ENCODE measurements around the gene CORO6. TPM values are rescaled to one million over a fixed set of nuclear protein-coding genes. Genes with fewer than 3 reads are reported as not detected.

CORO6 gene
- polyA plus RNA-seq, 2 of the 4 experiments (the other 2 are of a cell fraction): 5.0 to 10.1 TPM

GRCh38 chr17:29603109-29603674 is 19.5 kb downstream of the CORO6 start:
- H3K4me2 ChIP-seq: no peak overlapping the region
- FAIRE-seq: no peak

GRCh38 chr17:29597361-29598172 is 25.1 kb downstream of the CORO6 start:
- ChIA-PET CTCF (interaction anchor here (0.6 to 11.5 kb wide), 10 partner anchors 10 to 496 kb away, joined by 3 to 325 read pairs (median 4); no protein-coding TSS in a partner anchor), POLR2A (no interaction called here)
- no peaks in the 10 kb centered on the region for H3K9me3 ChIP-seq
- peaks cover 19% of the 10 kb centered on the region for H3K4me1 ChIP-seq
- H3K27ac ChIP-seq: no peak overlapping the region
- TF ChIP-seq ZNF302 (CRISPR knock-in tag; IDR thresholded peaks at IDR 0.05): no peak
- TF ChIP-seq HOXA7 (CRISPR knock-in tag; IDR thresholded peaks at IDR 0.05): no peak
- no peak for TF ChIP-seq EHF (CRISPR knock-in tag; IDR thresholded peaks at IDR 0.05)
- no peak for TF ChIP-seq SREBF2 (IDR thresholded peaks at IDR 0.05)
- no peak for TF ChIP-seq KDM5A (IDR thresholded peaks at IDR 0.05)
- no peak for TF ChIP-seq RCOR1 (IDR thresholded peaks at IDR 0.05; ENCODE audit: low read depth, low read length)
- TF ChIP-seq ELK1 (IDR thresholded peaks at IDR 0.05; ENCODE audit: low read depth, low read length): no peak
- TF ChIP-seq ATOH8 (CRISPR knock-in tag; IDR thresholded peaks at IDR 0.05; ENCODE audit: low read depth): no peak
- TF ChIP-seq HES2 (IDR thresholded peaks at IDR 0.05): no peak
- no peak for TF ChIP-seq JUN (IDR thresholded peaks at IDR 0.05)
- TF ChIP-seq USF2 (IDR thresholded peaks at IDR 0.05): no peak
- ATAC-seq (no peak), DNase-seq (ENCODE audit: low read depth in 1 of 2, low spot score in 1 of 2) (no peak), FAIRE-seq (no peak)
- 82% methylated on average over 9 of the region's 13 CpGs for WGBS (ENCODE audit: missing lambda C conversion rate)
- H3K4me3 ChIP-seq: no peak overlapping the region
- H3K4me2 ChIP-seq: no peak overlapping the region

More at GRCh38 chr17:29603109-29603674, 19.5 kb downstream of the CORO6 start:
- ChIA-PET CTCF (interaction anchor here (7.1 to 19.8 kb wide), 2 partner anchors 7 to 14 kb away, joined by 76 to 325 read pairs; partner anchors contain the start of gene ANKRD13B), POLR2A (no interaction called here)
- DNase-seq (ENCODE audit: low read depth in 1 of 2, low spot score in 1 of 2): no peak
- no peak overlapping the region for H3K4me3 ChIP-seq
- TF ChIP-seq FOSL2 (IDR thresholded peaks at IDR 0.05) (no peak), FOSL2 (CRISPR knock-in tag; IDR thresholded peaks at IDR 0.05) (no peak)
- ATAC-seq: no peak
- WGBS (ENCODE audit: missing lambda C conversion rate): 98% methylated on average over 6 of the region's 6 CpGs
- H3K9me3 ChIP-seq: no peaks in the 10 kb centered on the region
- H3K27ac ChIP-seq: no peak overlapping the region
- no peaks in the 10 kb centered on the region for H3K4me1 ChIP-seq

- ChIA-PET POLR2A (no interaction called here), CTCF (interaction anchor here (0.7 to 11.5 kb wide), 8 partner anchors 9 to 496 kb away, joined by 3 to 325 read pairs (median 6); no protein-coding TSS in a partner anchor)
- FAIRE-seq (no peak), ATAC-seq (no peak), DNase-seq (ENCODE audit: low read depth in 1 of 2, low spot score in 1 of 2) (no peak)
- H3K9me3 ChIP-seq: no peaks in the 10 kb centered on the region
- 84% methylated on average over 8 of the region's 9 CpGs for WGBS (ENCODE audit: missing lambda C conversion rate)
- no peak overlapping the region for H3K27ac ChIP-seq
- TF ChIP-seq CHD4 (IDR thresholded peaks at IDR 0.05; ENCODE audit: borderline replicate concordance) (no peak), MAZ (IDR thresholded peaks at IDR 0.05; ENCODE audit: borderline replicate concordance, low read depth, low read length) (no peak), ESRRA (IDR thresholded peaks at IDR 0.05; ENCODE audit: borderline replicate concordance, low read length) (no peak), FOSB (CRISPR knock-in tag; IDR thresholded peaks at IDR 0.05) (no peak), HEYL (CRISPR knock-in tag; IDR thresholded peaks at IDR 0.05) (no peak), RFX5 (IDR thresholded peaks at IDR 0.05) (no peak), RCOR1 (IDR thresholded peaks at IDR 0.05; ENCODE audit: low read depth, low read length) (no peak), TP53 (CRISPR knock-in tag; IDR thresholded peaks at IDR 0.05) (no peak), BCL3 (IDR thresholded peaks at IDR 0.05) (no peak), RAD21 (conservative IDR thresholded peaks at IDR 0.05 in 1 of 2, IDR thresholded peaks at IDR 0.05 in 1 of 2) (no peak), KDM1A (IDR thresholded peaks at IDR 0.05; ENCODE audit: low read depth) (no peak), TFCP2L1 (CRISPR knock-in tag; IDR thresholded peaks at IDR 0.05) (no peak), GATA3 (IDR thresholded peaks at IDR 0.05; ENCODE audit: borderline replicate concordance) (no peak), ZSCAN20 (CRISPR knock-in tag; IDR thresholded peaks at IDR 0.05) (no peak)
- H3K4me1 ChIP-seq: peaks cover 26% of the 10 kb centered on the region
- H3K4me2 ChIP-seq: no peak overlapping the region
- H3K4me3 ChIP-seq: no peak overlapping the region
Observed at GRCh38 chr17:29596811-29597210, 25.9 kb downstream of the CORO6 start.

Measured in A549 (cell line).